Stimulated activated CD4-positive, alpha-beta T cell treated with anti-CD3 and anti-CD28 coated beads, TNF-alpha, amount 100 ng/mL, for 48 hours (primary cell): ENCODE results near the gene NLRC5.

Source experiments
- DNase-seq, 3 donors: peaks; one replicate each; pipeline ENCODE4 v3.0.0-alpha.2; 2020; ENCODE audit warnings: low read depth in 3 of 3

NLRC5 gene

GRCh38 chr16:57127037-57127763 lies 137.8 kb downstream of the NLRC5 start:
- DNase-seq = no peak

GRCh38 chr16:57127836-57128235 lies 138.5 kb downstream of the NLRC5 start:
- no peak for DNase-seq

DNA sequence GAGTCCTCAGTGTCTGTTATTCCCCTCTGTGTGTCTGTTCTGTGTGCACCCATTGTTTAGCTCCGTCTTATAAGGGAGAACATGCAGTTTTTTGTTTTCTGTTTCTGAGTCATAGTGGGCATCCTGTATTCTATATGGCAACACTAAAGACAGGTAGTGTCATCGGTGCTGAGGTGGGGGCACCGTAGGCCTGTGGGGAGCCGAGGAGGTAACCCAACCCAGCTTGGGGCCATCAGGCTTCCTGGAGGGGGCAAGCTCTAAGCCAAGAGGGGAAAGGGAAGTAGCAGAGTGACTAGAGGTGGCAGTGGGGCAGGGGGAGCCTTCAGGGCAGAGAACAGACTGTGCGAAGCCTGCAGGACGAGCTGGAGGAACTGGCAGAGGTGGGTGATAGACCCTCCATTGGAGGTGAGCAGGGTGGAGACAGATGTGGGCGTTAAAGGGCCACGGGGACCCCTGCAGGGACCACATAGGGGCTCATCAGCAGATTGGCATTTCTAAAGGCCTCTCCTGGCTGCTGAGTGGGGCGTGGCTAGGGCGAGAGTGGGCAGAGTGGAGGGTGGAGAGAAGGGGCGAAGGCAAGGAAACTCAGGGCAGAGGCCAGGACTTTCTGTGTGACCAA lies 139.5 kb downstream of the NLRC5 start:
- peak in 1 of 3 donors; percentile 17 for DNase-seq

- no peak for DNase-seq
Observed at GRCh38 chr16:57130950-57131321, 141.6 kb downstream of the NLRC5 start.

DNA sequence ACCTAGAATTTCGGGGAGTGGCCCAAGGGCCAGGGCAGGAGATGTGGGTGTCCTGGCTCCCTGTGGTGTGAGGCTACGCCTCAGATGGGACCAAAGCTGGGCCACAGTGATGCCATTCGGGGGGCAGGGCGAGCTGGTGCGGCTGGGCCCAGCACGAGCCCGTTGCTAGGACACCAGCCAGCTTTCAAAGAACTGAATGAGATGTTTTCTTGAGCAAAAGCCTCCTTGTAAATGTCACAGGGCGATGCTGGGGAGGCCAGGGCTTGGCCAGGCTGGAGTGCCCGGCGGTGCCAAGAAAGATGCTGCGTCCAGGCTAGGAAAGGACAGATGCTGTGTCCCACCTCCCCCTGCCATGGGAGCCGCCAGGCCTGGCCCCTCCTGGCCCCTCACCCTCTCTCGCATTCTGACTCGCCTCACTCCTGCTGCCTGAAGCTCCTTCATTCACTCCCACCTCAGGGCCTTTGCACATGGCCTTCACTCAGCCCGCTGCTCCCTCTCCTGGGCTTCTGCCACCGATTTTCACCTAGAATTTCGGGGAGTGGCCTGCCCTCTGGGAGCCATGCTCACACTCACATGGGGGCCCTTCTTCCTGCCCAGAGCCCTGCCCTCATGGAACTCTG lies 142.1 kb downstream of the NLRC5 start:
- no peak for DNase-seq

DNA sequence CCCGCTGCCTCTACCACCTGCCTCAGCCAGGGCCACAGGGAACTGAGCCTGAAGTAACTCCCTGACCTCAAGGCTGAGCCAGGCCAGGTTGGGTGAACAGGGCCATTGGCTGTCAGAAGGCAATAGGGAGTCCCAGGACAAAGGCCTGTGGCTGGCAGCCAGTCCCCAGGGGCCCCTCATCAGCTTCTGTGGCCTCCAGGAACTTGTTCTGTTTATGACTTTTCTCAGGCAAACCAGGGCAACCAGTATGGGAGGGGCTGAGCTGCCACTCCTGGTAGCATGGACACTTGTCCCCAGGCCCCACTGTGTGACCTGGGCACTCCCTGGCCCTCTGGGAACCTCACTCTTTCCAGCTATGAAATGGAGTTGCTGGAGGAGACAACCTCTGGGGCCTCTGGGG lies 143.1 kb downstream of the NLRC5 start:
- no peak for DNase-seq

DNA sequence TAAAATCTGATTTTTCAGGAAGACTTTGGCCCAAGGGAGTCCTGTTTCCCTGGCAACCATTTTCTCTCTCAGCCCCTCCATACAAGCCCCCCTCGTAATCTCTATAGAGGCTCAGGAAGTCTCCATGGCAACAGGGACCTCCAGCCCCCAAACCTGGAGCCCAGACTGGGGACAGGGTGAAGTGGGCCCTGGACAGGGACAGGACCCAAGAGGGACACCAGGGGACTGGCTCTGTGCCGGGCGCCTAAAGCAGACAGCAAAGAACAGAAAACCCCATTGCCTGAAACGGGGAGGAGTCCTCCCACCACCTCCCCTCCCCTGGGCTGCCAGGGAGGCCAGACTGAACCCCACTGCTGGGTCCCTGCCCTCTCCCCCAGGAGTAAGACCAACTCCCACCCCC lies 143.7 kb downstream of the NLRC5 start:
- no peak for DNase-seq
